Rectal smooth muscle tissue (tissue), 1 donor: ENCODE data around the gene CIITA.

ENCODE experiments used
- H3K27ac ChIP-seq: one replicate; pipeline ENCODE4 v1.7.0; 2013; ENCODE audit warnings: low read depth, low read length, inconsistent platforms
- H3K27me3 ChIP-seq: one replicate; pipeline ENCODE4 v1.7.0; 2013; ENCODE audit warnings: low read length; ENCODE audit not compliant: control insufficient read depth, insufficient read depth
- H3K36me3 ChIP-seq: one replicate; pipeline ENCODE4 v1.7.0; 2013; ENCODE audit warnings: low read length; ENCODE audit not compliant: control insufficient read depth, insufficient read depth
- H3K4me1 ChIP-seq: one replicate; pipeline ENCODE4 v1.7.0; 2013; ENCODE audit warnings: low read length; ENCODE audit not compliant: control insufficient read depth, insufficient read depth
- H3K4me3 ChIP-seq: one replicate; pipeline ENCODE4 v1.7.0; 2013; ENCODE audit warnings: low read length
- H3K9ac ChIP-seq: one replicate; pipeline ENCODE4 v1.7.0; 2013; ENCODE audit warnings: low read length

The CIITA gene

DNA sequence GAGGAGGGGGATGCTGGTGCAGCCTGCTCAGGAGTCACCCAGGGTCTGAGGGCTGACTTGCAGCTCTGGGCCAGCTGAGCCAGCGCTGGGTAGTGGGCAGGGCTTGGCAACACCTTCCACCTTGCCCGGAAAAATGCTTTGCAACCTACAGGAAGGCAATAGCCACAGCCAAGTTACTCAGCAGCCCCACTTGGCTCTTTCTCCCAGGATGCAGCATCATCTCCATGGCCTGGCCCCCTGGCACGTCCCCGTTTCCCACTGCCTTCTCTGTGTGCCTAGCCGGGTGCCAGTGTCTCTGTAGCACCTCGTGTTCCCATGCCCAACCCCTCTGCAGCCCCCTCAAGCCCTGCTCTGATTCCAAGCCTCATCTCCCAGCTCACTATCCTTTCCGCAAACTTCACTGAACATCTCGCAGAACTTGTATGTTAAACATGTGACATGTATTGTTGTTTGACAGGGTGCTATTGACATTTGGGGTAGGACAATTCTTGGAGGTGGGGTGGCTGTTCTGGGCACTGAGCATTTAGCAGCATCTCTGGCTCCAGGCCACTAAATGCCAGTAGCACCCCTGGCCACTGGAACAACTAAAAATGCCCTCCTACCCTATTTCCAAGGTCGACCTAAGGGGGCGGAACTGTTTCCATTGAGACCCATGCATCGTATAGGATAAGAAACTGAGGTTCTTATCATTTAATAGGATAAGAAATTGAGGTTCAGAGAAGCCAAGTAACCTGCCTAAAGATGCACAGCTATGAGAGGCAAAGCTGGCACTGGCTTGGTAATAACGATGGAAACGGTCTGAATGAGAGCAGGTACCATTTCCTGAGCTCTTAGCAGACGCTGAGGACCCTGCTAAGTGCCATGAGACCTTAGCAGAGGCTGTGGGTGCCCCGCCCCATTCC lies 53.1 kb downstream of the CIITA start:
- H3K36me3 ChIP-seq: no peaks in the 10 kb centered on the region
- no peak overlapping the region for H3K27ac ChIP-seq
- no peaks in the 10 kb centered on the region for H3K27me3 ChIP-seq
- no peak overlapping the region for H3K9ac ChIP-seq
- H3K4me3 ChIP-seq: no peak overlapping the region
- H3K4me1 ChIP-seq: no peaks in the 10 kb centered on the region

- no peak overlapping the region for H3K27ac ChIP-seq
- H3K36me3 ChIP-seq: no peaks in the 10 kb centered on the region
- H3K4me1 ChIP-seq: peaks cover 3% of the 10 kb centered on the region
- H3K9ac ChIP-seq: no peak overlapping the region
- no peaks in the 10 kb centered on the region for H3K27me3 ChIP-seq
- no peak overlapping the region for H3K4me3 ChIP-seq
Measured at GRCh38 chr16:10930755-10931093, 53.7 kb downstream of the CIITA start.

- Histone ChIP-seq H3K36me3 (no peaks in the 10 kb centered on the region), H3K9ac (no peak overlapping the region), H3K4me3 (no peak overlapping the region), H3K4me1 (peaks cover 3% of the 10 kb centered on the region), H3K27ac (no peak overlapping the region), H3K27me3 (no peaks in the 10 kb centered on the region)
Measured at GRCh38 chr16:10931134-10931533, 54.1 kb downstream of the CIITA start.

- no peak overlapping the region for H3K4me3 ChIP-seq
- no peak overlapping the region for H3K27ac ChIP-seq
- no peak overlapping the region for H3K9ac ChIP-seq
- H3K4me1 ChIP-seq: peaks cover 6% of the 10 kb centered on the region
- H3K27me3 ChIP-seq: no peaks in the 10 kb centered on the region
- H3K36me3 ChIP-seq: no peaks in the 10 kb centered on the region
Measured at GRCh38 chr16:10931977-10932632, 55.1 kb downstream of the CIITA start.

DNA sequence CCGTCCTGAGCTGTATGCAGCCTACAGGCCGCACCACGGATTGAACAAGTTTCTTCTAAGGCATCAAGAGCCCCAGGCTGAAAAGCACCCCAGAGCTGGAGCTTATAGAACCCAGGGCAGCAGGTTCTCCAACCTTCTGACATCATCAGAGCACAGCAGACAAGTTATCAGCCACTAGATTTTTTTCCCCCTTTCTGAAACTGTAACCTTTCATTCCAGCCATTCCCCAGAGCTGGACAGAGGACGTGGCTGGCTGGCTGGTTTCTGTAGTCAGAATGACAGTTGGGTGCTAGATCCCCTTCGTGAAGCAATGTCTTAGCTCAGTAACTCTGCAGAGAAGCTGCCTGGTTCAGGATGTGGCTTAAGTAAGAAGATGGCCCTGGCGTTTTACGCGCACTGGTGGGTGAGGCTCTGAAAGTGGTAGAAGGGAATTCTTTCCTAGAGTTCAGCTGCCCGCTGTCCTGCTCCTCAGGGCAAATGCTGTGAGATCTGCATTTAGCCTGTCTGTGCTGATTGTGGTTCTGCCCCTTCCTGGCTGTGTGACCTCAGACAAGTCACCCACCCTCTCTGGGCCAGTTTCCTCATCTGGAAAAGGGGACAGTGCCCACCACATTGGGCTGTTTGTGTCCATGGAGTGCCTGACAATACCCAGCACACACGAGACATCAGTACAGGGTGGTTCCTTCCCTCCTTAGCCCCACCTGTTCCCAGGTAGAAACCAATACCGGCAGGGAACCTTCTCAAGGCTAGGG lies 56.1 kb downstream of the CIITA start:
- Histone ChIP-seq H3K4me1 (peaks cover 12% of the 10 kb centered on the region), H3K36me3 (no peaks in the 10 kb centered on the region), H3K27ac (no peak overlapping the region), H3K27me3 (no peaks in the 10 kb centered on the region), H3K9ac (no peak overlapping the region), H3K4me3 (no peak overlapping the region)

GRCh38 chr16:10933865-10934264 lies 56.9 kb downstream of the CIITA start:
- peaks cover 18% of the 10 kb centered on the region for H3K4me1 ChIP-seq
- H3K27me3 ChIP-seq: no peaks in the 10 kb centered on the region
- H3K27ac ChIP-seq: no peak overlapping the region
- no peak overlapping the region for H3K9ac ChIP-seq
- H3K36me3 ChIP-seq: no peaks in the 10 kb centered on the region
- H3K4me3 ChIP-seq: no peak overlapping the region

DNA sequence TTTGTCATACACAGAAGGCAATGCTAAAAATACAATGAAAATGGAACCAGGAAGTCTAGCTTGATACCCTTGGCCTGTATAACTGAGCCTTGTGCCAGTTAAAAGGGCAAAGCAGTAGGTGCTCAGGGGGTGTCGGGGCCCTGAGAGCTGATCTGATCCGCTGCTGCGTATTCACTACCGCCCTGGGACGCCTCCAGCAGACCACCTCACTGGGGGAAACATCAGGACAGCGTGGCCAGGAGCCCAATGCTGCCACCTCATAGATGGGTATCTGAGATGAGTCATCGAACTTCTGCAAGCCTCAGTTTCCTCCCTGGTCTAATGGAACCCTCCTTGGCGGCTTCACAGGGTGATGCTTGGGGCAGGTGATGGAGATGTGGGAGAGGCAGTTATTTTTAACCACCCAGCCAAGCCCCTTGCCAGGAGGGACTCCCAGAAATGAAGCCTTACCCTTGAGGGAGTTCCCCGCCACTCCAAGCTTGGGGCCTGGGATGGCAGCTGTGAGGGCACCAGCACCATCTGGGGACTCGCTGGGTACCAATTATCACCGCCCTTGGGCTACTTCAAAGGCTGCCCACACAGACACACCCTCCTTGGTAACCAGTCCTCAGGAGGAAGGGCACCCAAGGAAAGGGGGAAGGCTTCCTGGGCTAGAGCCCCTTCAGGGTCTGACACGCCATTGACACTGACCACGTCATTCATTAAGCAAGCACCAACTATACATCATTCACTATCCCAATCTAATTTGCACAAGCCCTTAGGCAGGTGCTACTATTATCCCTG lies 57.5 kb downstream of the CIITA start:
- H3K27me3 ChIP-seq: no peaks in the 10 kb centered on the region
- no peaks in the 10 kb centered on the region for H3K36me3 ChIP-seq
- peaks cover 25% of the 10 kb centered on the region for H3K4me1 ChIP-seq
- no peak overlapping the region for H3K27ac ChIP-seq
- no peak overlapping the region for H3K4me3 ChIP-seq
- H3K9ac ChIP-seq: no peak overlapping the region

DNA sequence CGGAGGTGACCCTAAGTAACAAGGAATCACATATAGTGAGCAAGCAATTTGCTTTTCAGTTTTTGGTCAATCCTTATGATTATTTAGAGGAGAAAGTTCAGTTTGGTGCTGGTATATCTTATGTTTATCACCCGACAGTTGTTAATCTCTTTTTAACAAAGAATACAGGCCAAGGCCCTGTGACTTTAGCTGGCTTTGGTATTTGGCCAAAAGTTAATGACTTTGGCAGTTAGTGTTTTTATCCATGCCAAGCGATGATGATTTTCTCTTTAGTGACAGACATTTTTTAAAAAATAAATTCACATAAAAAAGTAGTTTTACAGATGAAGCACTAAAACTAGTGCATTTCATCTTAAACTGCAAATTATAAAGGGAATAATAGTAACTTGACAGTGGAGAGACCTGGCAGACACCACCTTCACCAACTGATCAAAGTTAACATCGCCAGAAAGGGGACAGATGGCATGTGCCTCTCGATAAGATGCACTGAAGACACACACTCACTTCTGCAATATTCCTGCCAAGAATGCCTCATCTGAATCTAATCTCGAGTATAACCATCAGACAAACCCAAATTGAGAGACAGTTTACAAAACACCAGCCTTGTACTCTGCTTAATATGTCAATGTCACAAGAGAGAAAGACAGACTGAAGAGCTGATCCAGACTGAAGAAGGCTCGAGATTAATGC lies 58.4 kb downstream of the CIITA start:
- Histone ChIP-seq H3K36me3 (no peaks in the 10 kb centered on the region), H3K27ac (no peak overlapping the region), H3K4me3 (no peak overlapping the region), H3K9ac (no peak overlapping the region), H3K4me1 (peaks cover 33% of the 10 kb centered on the region), H3K27me3 (no peaks in the 10 kb centered on the region)

DNA sequence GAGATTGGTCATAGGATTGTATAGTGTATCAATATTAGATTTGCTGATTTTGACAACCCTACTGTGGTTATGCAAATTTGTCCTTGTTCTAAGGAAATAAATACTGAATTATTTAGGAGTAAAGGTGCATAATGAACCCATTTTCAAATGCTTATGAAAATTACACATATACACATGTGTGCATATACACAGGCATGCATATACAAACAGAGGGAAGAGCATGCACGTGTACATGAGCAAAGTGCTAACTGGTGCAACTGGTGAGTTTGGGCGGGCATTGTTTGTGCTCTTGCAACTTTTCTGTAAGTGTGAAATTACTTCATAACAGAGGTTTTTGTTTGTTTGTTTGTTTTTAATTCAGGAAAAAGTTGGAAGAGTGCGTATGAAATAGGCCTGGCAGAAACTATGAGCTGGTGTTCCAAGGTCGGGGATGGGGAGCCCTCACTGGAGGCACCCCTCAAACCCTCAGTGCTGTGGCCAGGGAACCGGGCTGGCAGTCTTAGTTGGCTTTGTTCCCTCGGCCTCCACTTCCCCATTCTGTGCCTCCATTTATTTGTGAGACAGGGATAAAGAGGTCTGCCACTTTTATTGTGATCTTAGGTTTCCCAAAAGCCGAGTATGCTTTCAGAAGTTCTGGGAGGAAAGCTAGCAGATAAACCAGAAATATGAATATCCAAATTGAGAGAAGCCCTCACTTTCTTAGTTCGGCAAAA lies 59.4 kb downstream of the CIITA start:
- H3K27ac ChIP-seq: no peak overlapping the region
- no peak overlapping the region for H3K9ac ChIP-seq
- no peaks in the 10 kb centered on the region for H3K27me3 ChIP-seq
- no peak overlapping the region for H3K4me3 ChIP-seq
- peaks cover 42% of the 10 kb centered on the region for H3K4me1 ChIP-seq
- no peaks in the 10 kb centered on the region for H3K36me3 ChIP-seq

DNA sequence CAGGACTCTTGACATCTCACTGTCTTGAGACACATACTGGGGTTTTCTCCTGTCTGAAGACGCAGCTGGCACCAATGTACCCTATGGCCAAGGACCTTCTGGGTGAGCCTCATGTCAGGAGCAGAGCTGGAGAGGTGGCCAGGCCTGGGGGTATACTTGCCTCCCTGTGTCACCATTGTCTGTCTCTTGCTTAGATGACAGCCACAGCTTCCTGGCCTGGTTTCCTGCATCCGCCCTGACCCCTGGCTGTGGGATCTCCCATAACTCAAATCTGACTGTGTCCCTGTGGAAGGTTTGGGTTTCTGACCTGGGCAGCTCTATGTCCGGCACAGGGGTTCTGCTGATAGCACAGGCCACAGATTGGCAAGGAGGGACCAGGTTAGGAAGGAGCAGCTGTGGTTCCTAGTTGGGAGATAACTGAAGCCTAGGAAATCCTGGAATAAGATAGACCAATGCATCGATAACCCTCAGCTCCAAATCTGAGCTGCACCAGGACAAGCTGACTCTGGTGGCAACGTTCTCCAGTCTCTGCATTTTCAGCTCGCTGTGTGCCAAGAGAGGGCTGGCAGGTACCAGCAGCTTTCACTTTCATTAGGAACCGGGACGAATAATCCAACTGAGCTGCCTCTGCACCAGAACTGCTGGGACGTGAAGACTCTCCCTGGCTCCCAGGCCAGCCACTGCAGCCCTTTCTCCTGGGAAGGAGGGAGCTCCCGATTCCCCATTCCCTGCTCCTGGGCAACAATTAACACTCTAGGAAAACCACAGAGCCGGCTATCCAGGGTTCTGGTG lies 60.3 kb downstream of the CIITA start:
- H3K27me3 ChIP-seq: no peaks in the 10 kb centered on the region
- peaks cover 42% of the 10 kb centered on the region for H3K4me1 ChIP-seq
- peak overlapping the region; percentile 41 for H3K27ac ChIP-seq
- H3K36me3 ChIP-seq: no peaks in the 10 kb centered on the region
- H3K9ac ChIP-seq: no peak overlapping the region
- peak overlapping the region; percentile 34 for H3K4me3 ChIP-seq

- H3K27ac ChIP-seq: no peak overlapping the region
- peaks cover 46% of the 10 kb centered on the region for H3K4me1 ChIP-seq
- H3K27me3 ChIP-seq: no peaks in the 10 kb centered on the region
- H3K9ac ChIP-seq: no peak overlapping the region
- no peaks in the 10 kb centered on the region for H3K36me3 ChIP-seq
- peak overlapping the region; percentile 87 for H3K4me3 ChIP-seq
Measured at GRCh38 chr16:10938321-10938720, 61.3 kb downstream of the CIITA start.
